H9 (cell line): ENCODE data around the gene SNAP25. TPM values are rescaled to one million over a fixed set of nuclear protein-coding genes. Genes with fewer than 3 reads are reported as not detected.

Experiments
- DNase-seq: peaks from one replicate; pipeline ENCODE4 v3.0.0-alpha.2; 2017
- H2AFZ ChIP-seq: one replicate; pipeline ENCODE4 v1.6.1; 2013; ENCODE audit warnings: mild to moderate bottlenecking, low read length, control low read depth, moderate library complexity
- H2AK5ac ChIP-seq: 2 replicates; pipeline ENCODE4 v1.6.1; 2013; ENCODE audit warnings: low read length, control low read depth, mixed read lengths; ENCODE audit not compliant: insufficient read length
- H2BK120ac ChIP-seq: one replicate; pipeline ENCODE4 v1.6.1; 2013; ENCODE audit warnings: low read depth, mild to moderate bottlenecking, low read length, control low read depth, inconsistent platforms; ENCODE audit not compliant: poor library complexity, severe bottlenecking
- H2BK12ac ChIP-seq: 2 replicates; pipeline ENCODE4 v1.6.1; 2013; ENCODE audit warnings: low read length, control low read depth, mixed read lengths, low read depth; ENCODE audit not compliant: insufficient read length
- H2BK15ac ChIP-seq: 2 replicates; pipeline ENCODE4 v1.6.1; 2013; ENCODE audit warnings: low read depth, low read length, control low read depth
- H2BK20ac ChIP-seq: one replicate; pipeline ENCODE4 v1.6.1; 2013; ENCODE audit warnings: low read depth, mild to moderate bottlenecking, low read length, control low read depth, inconsistent platforms; ENCODE audit not compliant: poor library complexity, severe bottlenecking
- H2BK5ac ChIP-seq: 2 replicates; pipeline ENCODE4 v1.6.1; 2013; ENCODE audit warnings: low read length, control low read depth, mixed read lengths; ENCODE audit not compliant: insufficient read length
- H3K14ac ChIP-seq: 2 replicates; pipeline ENCODE4 v1.6.1; 2013; ENCODE audit warnings: low read length, control low read depth; ENCODE audit not compliant: insufficient read depth
- H3K18ac ChIP-seq: 2 replicates; pipeline ENCODE4 v1.6.1; 2013; ENCODE audit warnings: low read depth, mild to moderate bottlenecking, mixed read lengths, low read length, control low read depth; ENCODE audit not compliant: insufficient read length
- H3K23ac ChIP-seq: 2 replicates; pipeline ENCODE4 v1.6.1; 2013; ENCODE audit warnings: low read length, control low read depth, mixed read lengths, low read depth; ENCODE audit not compliant: insufficient read length
- H3K23me2 ChIP-seq: 2 replicates; pipeline ENCODE4 v1.6.1; 2013; ENCODE audit warnings: low read depth, mild to moderate bottlenecking, mixed read lengths, low read length, control low read depth; ENCODE audit not compliant: insufficient read length, poor library complexity, severe bottlenecking
- H3K27ac ChIP-seq: 2 replicates; pipeline ENCODE4 v1.5.1; 2013; ENCODE audit warnings: low read length, control low read depth, mixed read lengths, low read depth; ENCODE audit not compliant: insufficient read length
- H3K27me3 ChIP-seq: 2 replicates; pipeline ENCODE4 v1.6.1; 2013; ENCODE audit warnings: low read length, control low read depth, inconsistent platforms; ENCODE audit not compliant: insufficient read depth
- H3K4ac ChIP-seq: 2 replicates; pipeline ENCODE4 v1.6.1; 2013; ENCODE audit warnings: low read depth, mild to moderate bottlenecking, control low read depth, inconsistent platforms, low read length, moderate library complexity
- H3K4me1 ChIP-seq: 2 replicates; pipeline ENCODE4 v1.6.1; 2013; ENCODE audit warnings: low read length, control low read depth, inconsistent platforms; ENCODE audit not compliant: insufficient read depth
- H3K4me2 ChIP-seq: 2 replicates; pipeline ENCODE4 v1.6.1; 2013; ENCODE audit warnings: low read length, control low read depth, mixed read lengths; ENCODE audit not compliant: insufficient read length, insufficient read depth
- H3K56ac ChIP-seq: 2 replicates; pipeline ENCODE4 v1.6.1; 2013; ENCODE audit warnings: low read depth, mild to moderate bottlenecking, mixed read lengths, low read length, control low read depth; ENCODE audit not compliant: insufficient read length
- H3K79me1 ChIP-seq: 2 replicates; pipeline ENCODE4 v1.6.1; 2013; ENCODE audit warnings: low read depth, mild to moderate bottlenecking, moderate library complexity, low read length, control low read depth, inconsistent platforms; ENCODE audit not compliant: insufficient read depth, poor library complexity, severe bottlenecking
- H3K79me2 ChIP-seq: 2 replicates; pipeline ENCODE4 v1.6.1; 2013; ENCODE audit warnings: low read length, control low read depth, inconsistent platforms; ENCODE audit not compliant: insufficient read depth
- H3K9ac ChIP-seq: 2 replicates; pipeline ENCODE4 v1.6.1; 2013; ENCODE audit warnings: low read length, control low read depth, mixed read lengths; ENCODE audit not compliant: insufficient read length; ENCODE audit errors: extremely low read depth
- H3K9me3 ChIP-seq: one replicate; pipeline ENCODE4 v1.6.1; 2013; ENCODE audit warnings: low read depth, low read length, inconsistent platforms; ENCODE audit not compliant: control insufficient read depth
- H3T11ph ChIP-seq: one replicate; pipeline ENCODE4 v1.6.1; 2013; ENCODE audit warnings: mild to moderate bottlenecking, low read length, control low read depth, inconsistent platforms
- H4K20me1 ChIP-seq: one replicate; pipeline ENCODE4 v1.6.1; 2013; ENCODE audit not compliant: control insufficient read depth, insufficient read length, insufficient read depth
- H4K5ac ChIP-seq: 2 replicates; pipeline ENCODE4 v1.6.1; 2013; ENCODE audit warnings: low read depth, mild to moderate bottlenecking, mixed read lengths, low read length, control low read depth; ENCODE audit not compliant: insufficient read length
- H4K8ac ChIP-seq: replicated peaks from 2 replicates; pipeline ENCODE4 v1.6.1; 2013; ENCODE audit warnings: low read length, control low read depth, mixed read lengths, low read depth; ENCODE audit not compliant: insufficient read length
- H4K91ac ChIP-seq: 2 replicates; pipeline ENCODE4 v1.6.1; 2013; ENCODE audit warnings: low read depth, mild to moderate bottlenecking, moderate library complexity, mixed read lengths, low read length, control low read depth; ENCODE audit not compliant: insufficient read length
- H3K27ac Mint-ChIP-seq, 3 experiments: 2 replicates in 2 of 3; 3 replicates in 1 of 3; pipeline ENCODE4 v1.8.0; 2020 to 2021; ENCODE audit warnings: mixed read lengths in 3 of 3, mild to moderate bottlenecking in 1 of 3, moderate library complexity in 1 of 3
- H3K27me3 Mint-ChIP-seq: 2 replicates; pipeline ENCODE4 v1.8.0; 2021; ENCODE audit warnings: low read depth, mild to moderate bottlenecking, moderate library complexity, mixed read lengths
- H3K36me3 Mint-ChIP-seq, 3 experiments: 2 replicates in 2 of 3; 3 replicates in 1 of 3; pipeline ENCODE4 v1.8.0; 2020 to 2021; ENCODE audit warnings: low read depth in 3 of 3, mixed read lengths in 3 of 3; ENCODE audit not compliant: insufficient read depth in 1 of 3
- H3K4me1 Mint-ChIP-seq, 2 experiments: 2 replicates each; pipeline ENCODE4 v1.8.0; 2020; ENCODE audit warnings: mixed read lengths in 2 of 2
- H3K4me3 Mint-ChIP-seq, 2 experiments: 2 replicates in 1 of 2; 3 replicates in 1 of 2; pipeline ENCODE4 v1.8.0; 2020 to 2021; ENCODE audit warnings: mild to moderate bottlenecking in 2 of 2, mixed read lengths in 2 of 2, moderate library complexity in 1 of 2
- H3K9me3 Mint-ChIP-seq, 2 experiments: 2 replicates in 1 of 2; 3 replicates in 1 of 2; pipeline ENCODE4 v1.8.0; 2020; ENCODE audit warnings: mild to moderate bottlenecking in 2 of 2, mixed read lengths in 2 of 2, moderate library complexity in 1 of 2
- CTCF ChIP-seq: fragments of 200-600 bp; sonication (generic); conservative IDR thresholded peaks from 3 replicates; pipeline ENCODE4 v1.8.0; 2021; ENCODE audit warnings: antibody characterized with exemption, mild to moderate bottlenecking
- WGBS: extraction: QIAGEN DNeasy Blood & Tissue Kit; methylation state at CpG from one replicate; pipeline ENCODE4 v1.1.7; 2013; ENCODE audit warnings: missing lambda C conversion rate, low lambda C conversion rate, mixed read lengths; ENCODE audit not compliant: insufficient read length; ENCODE audit errors: extremely low coverage; 5-methylcytosine and 5-hydroxymethylcytosine counted together
- total RNA-seq: library from RNA; stranded (reverse); gene quantifications from 2 replicates; pipeline ENCODE4 v1.2.1, GENCODE V29; 2021

The SNAP25 gene
- total RNA-seq, 1 experiment from 2014 or later: 0.13 TPM

DNA sequence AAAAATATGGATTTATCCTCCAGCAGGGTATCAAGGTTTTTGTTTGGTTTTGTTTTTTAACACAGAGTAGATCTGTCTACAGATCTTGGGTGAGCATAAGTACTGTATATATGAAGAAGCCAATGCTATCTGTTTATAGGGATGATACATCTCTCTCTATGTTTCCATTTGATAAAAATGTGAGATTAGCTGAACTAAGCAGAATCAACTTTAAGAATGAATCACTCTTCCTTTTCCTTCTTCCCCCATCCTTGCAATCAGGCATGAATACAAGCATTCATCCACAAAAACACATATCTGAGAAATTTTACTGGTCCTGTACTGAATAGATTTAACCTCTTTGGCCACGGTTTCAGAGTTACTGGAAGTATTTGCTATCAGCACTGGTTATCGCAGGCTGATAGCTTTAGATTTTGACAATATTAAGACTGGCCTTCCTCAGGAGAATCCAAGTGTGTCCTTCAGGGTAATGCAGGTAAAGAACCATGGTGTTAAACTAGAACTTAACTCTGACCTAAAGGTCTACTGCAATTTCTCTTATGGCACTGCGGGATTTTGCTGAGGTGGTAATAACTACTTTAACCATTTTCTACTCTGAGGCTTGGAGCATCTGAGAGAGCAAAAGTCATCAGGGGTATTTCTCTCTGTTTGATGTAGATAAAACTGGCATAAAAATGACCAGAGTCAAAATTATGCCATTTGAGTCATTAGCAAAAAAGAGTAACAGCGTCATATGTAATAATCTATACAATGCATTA lies 1.5 kb downstream of the SNAP25 start:
- Histone ChIP-seq H3K4me2 (no peak overlapping the region), H2BK20ac (no peak overlapping the region), H3K23ac (no peak overlapping the region), H3K4me1 (0 out of 2 replicates have a peak, but pooled peaks cover 2% of the 10 kb centered on the region), H3K27ac (no peak overlapping the region), H2AFZ (no peak overlapping the region), H3K79me2 (no peaks in the 10 kb centered on the region), H2BK5ac (no peak overlapping the region), H3K9me3 (no peaks in the 10 kb centered on the region), H3K14ac (no peak overlapping the region), H2BK15ac (no peak overlapping the region), H4K91ac (no peak overlapping the region), H3K9ac (no peak overlapping the region), H3K79me1 (no peaks in the 10 kb centered on the region), H4K8ac (no peak overlapping the region), H3K56ac (no peak overlapping the region), H3T11ph (no peak overlapping the region), H3K27me3 (no peaks in the 10 kb centered on the region; the same call in 1 of the 2 replicates), H4K20me1 (peaks cover 3% of the 10 kb centered on the region), H4K5ac (no peak overlapping the region), H3K23me2 (peaks cover 13% of the 10 kb centered on the region), H2BK12ac (no peak overlapping the region), H3K4ac (no peak overlapping the region), H2AK5ac (no peak overlapping the region), H2BK120ac (no peak overlapping the region), H3K18ac (no peak overlapping the region)
- Mint-ChIP-seq H3K4me1 (peaks cover 14 to 26% of the 10 kb centered on the region in 2 experiments), H3K4me3 (0 out of 5 replicates have a peak overlapping the region, but pooled peaks of 1 of the 2 experiments have one; percentile 95), H3K27ac (no peak overlapping the region), H3K9me3 (no peaks in the 10 kb centered on the region), H3K36me3 (no peaks in the 10 kb centered on the region), H3K27me3 (peaks cover 53% of the 10 kb centered on the region)
- no CpG with 5 or more reads among the region's 4 CpGs for WGBS
- no peak for TF ChIP-seq CTCF
- DNase-seq: no peak
